ENCODE data around the gene GH2.
"Not testable (repeated sequence)": the region's sequence is repeated elsewhere in the genome, so short reads cannot be mapped to it uniquely, and the experiment has no call there.

The GH2 gene

GRCh38 chr17:63873577-63873976, 8.2 kb downstream of the GH2 start, which contains the start of gene CSH2:
Gene CSH2 (minus strand): TSS chr17:63873677. CDS start chr17:63873614, 63 bp downstream.
- DNase-seq (ENCODE audit: low spot score): not testable (repeated sequence)

- not testable (repeated sequence) for DNase-seq (ENCODE audit: low spot score)
Observed at GRCh38 chr17:63871646-63872365, 9.9 kb downstream of the GH2 start.

GRCh38 chr17:63870292-63870665, 11.5 kb downstream of the GH2 start:
- DNase-seq (ENCODE audit: low spot score): not testable (repeated sequence)

GRCh38 chr17:63869491-63870291, 12.1 kb downstream of the GH2 start:
- DNase-seq (ENCODE audit: low spot score): not testable (repeated sequence)

- not testable (repeated sequence) for DNase-seq (ENCODE audit: low spot score)
Observed at GRCh38 chr17:63866625-63867024, 15.1 kb downstream of the GH2 start.

- DNase-seq (ENCODE audit: low spot score): no peak
Observed at GRCh38 chr17:63859257-63859656, 22.5 kb downstream of the GH2 start.

- not testable (repeated sequence) for DNase-seq (ENCODE audit: low spot score)
Observed at GRCh38 chr17:63856425-63856824, 25.3 kb downstream of the GH2 start.

GRCh38 chr17:63855185-63855584, 26.6 kb downstream of the GH2 start:
- no peak for DNase-seq (ENCODE audit: low spot score)

GRCh38 chr17:63854709-63855108, 27.0 kb downstream of the GH2 start:
- DNase-seq (ENCODE audit: low spot score): no peak

- no peak for DNase-seq (ENCODE audit: low spot score)
Observed at GRCh38 chr17:63853260-63853659, 28.5 kb downstream of the GH2 start.

- no peak for DNase-seq (ENCODE audit: low spot score)
Observed at GRCh38 chr17:63850401-63850800, 31.3 kb downstream of the GH2 start.

GRCh38 chr17:63848834-63849689, 32.7 kb downstream of the GH2 start:
- peak; percentile 94 for DNase-seq (ENCODE audit: low spot score)

- no peak for DNase-seq (ENCODE audit: low spot score)
Observed at GRCh38 chr17:63847525-63848249, 34.1 kb downstream of the GH2 start.

GRCh38 chr17:63845509-63845908, 36.2 kb downstream of the GH2 start:
- no peak for DNase-seq (ENCODE audit: low spot score)

GRCh38 chr17:63843910-63844677, 37.6 kb downstream of the GH2 start:
- no peak for DNase-seq (ENCODE audit: low spot score)

GRCh38 chr17:63843387-63843888, 38.3 kb downstream of the GH2 start:
- peak; percentile 76 for DNase-seq (ENCODE audit: low spot score)

- peak; percentile 96 for DNase-seq (ENCODE audit: low spot score)
Observed at GRCh38 chr17:63842540-63843386, 39.0 kb downstream of the GH2 start, which contains the start of gene SMARCD2. Gene SMARCD2 (minus strand): TSS chr17:63842685. CDS start chr17:63842674, 11 bp downstream.

- peak; percentile 28 for DNase-seq (ENCODE audit: low spot score)
Observed at GRCh38 chr17:63842173-63842539, 39.6 kb downstream of the GH2 start.

- peak; percentile 48 for DNase-seq (ENCODE audit: low spot score)
Observed at GRCh38 chr17:63841350-63842172, 40.2 kb downstream of the GH2 start.
